ENCODE measurements around the gene B4GALT3.

GRCh38 chr1:161217831-161218230, 40.5 kb upstream of the B4GALT3 start:
- no peak for TF ChIP-seq EP300 (IDR thresholded peaks at IDR 0.05; ENCODE audit: borderline replicate concordance)
- no peak for TF ChIP-seq REST (IDR thresholded peaks at IDR 0.05; ENCODE audit: low read depth)
- no peak for TF ChIP-seq CEBPB (IDR thresholded peaks at IDR 0.05)
- TF ChIP-seq EGR1 (IDR thresholded peaks at IDR 0.05) = no peak
- no peak for TF ChIP-seq TEAD4 (IDR thresholded peaks at IDR 0.05)
- no peak for TF ChIP-seq MAX (IDR thresholded peaks at IDR 0.05)
- no peak for TF ChIP-seq RAD21 (IDR thresholded peaks at IDR 0.05; ENCODE audit: low read depth)
- TF ChIP-seq FOXM1 (IDR thresholded peaks at IDR 0.05; ENCODE audit: borderline replicate concordance, low read depth) = no peak
- no peak for TF ChIP-seq TAF1 (IDR thresholded peaks at IDR 0.05; ENCODE audit: low read depth)
- TF ChIP-seq YY1 (IDR thresholded peaks at IDR 0.05; ENCODE audit: low read depth) = no peak
- TF ChIP-seq NFIC (IDR thresholded peaks at IDR 0.05) = no peak

Measured in Ishikawa (cell line).